B cell (primary cell): ENCODE measurements around the gene KSR1.

ENCODE experiments used
- CTCF ChIP-seq: fragments of 200-600 bp; IDR thresholded peaks from one replicate; pipeline ENCODE4 v1.8.0; 2022; ENCODE audit warnings: antibody characterized with exemption, mild to moderate bottlenecking
- EZH2 ChIP-seq: IDR thresholded peaks from 2 replicates; pipeline ENCODE4 v1.6.1; 2012; ENCODE audit warnings: borderline replicate concordance, low read depth, mild to moderate bottlenecking, moderate library complexity, low read length; ENCODE audit not compliant: insufficient read depth, poor library complexity, severe bottlenecking

- TF ChIP-seq CTCF (no peak), EZH2 (no peak)
Observed at GRCh38 chr17:27438348-27438998, 17.8 kb upstream of the KSR1 start.
